Neural crest cell (in vitro differentiated cells): ENCODE results near the gene BTN2A1. TPM values are rescaled to one million over a fixed set of nuclear protein-coding genes. Genes with fewer than 3 reads are reported as not detected.

ENCODE experiments used
- DNase-seq: peaks from one replicate; pipeline ENCODE4 v3.0.0; 2021; ENCODE audit warnings: low read depth, mixed read lengths, low spot score
- H3K27ac Mint-ChIP-seq: one replicate; pipeline ENCODE4 v1.8.0; 2021; ENCODE audit warnings: mild to moderate bottlenecking, mixed read lengths; ENCODE audit not compliant: unreplicated experiment
- H3K27me3 Mint-ChIP-seq: 2 replicates; pipeline ENCODE4 v1.8.0; 2021; ENCODE audit warnings: low read depth, mild to moderate bottlenecking, mixed read lengths
- H3K36me3 Mint-ChIP-seq: 2 replicates; pipeline ENCODE4 v1.8.0; 2021; ENCODE audit warnings: low read depth, mild to moderate bottlenecking, mixed read lengths
- H3K4me1 Mint-ChIP-seq: 2 replicates; pipeline ENCODE4 v1.8.0; 2021; ENCODE audit warnings: mixed read lengths
- H3K4me3 Mint-ChIP-seq: one replicate; pipeline ENCODE4 v1.8.0; 2021; ENCODE audit warnings: mild to moderate bottlenecking, mixed read lengths
- H3K9me3 Mint-ChIP-seq: 2 replicates; pipeline ENCODE4 v1.8.0; 2021; ENCODE audit warnings: mixed read lengths
- total RNA-seq: library from RNA; stranded (reverse); gene quantifications from 2 replicates; pipeline ENCODE4 v1.2.1, GENCODE V29; 2021
- TF ChIP-seq, protein P1 (sequence below): fragments of 200-600 bp; sonication (generic); conservative IDR thresholded peaks from 2 replicates; pipeline ENCODE4 v1.5.0; 2021; ENCODE audit warnings: antibody characterized with exemption, mild to moderate bottlenecking

BTN2A1 gene
- total RNA-seq, 1 donor from 2014 or later: 25.2 TPM

GRCh38 chr6:26489996-26490964 lies 32.5 kb downstream of the BTN2A1 start:
- no peaks in the 10 kb centered on the region for H3K36me3 Mint-ChIP-seq
- no peak overlapping the region for H3K4me3 Mint-ChIP-seq
- H3K9me3 Mint-ChIP-seq: peaks cover 6% of the 10 kb centered on the region
- TF ChIP-seq, protein P1, sequence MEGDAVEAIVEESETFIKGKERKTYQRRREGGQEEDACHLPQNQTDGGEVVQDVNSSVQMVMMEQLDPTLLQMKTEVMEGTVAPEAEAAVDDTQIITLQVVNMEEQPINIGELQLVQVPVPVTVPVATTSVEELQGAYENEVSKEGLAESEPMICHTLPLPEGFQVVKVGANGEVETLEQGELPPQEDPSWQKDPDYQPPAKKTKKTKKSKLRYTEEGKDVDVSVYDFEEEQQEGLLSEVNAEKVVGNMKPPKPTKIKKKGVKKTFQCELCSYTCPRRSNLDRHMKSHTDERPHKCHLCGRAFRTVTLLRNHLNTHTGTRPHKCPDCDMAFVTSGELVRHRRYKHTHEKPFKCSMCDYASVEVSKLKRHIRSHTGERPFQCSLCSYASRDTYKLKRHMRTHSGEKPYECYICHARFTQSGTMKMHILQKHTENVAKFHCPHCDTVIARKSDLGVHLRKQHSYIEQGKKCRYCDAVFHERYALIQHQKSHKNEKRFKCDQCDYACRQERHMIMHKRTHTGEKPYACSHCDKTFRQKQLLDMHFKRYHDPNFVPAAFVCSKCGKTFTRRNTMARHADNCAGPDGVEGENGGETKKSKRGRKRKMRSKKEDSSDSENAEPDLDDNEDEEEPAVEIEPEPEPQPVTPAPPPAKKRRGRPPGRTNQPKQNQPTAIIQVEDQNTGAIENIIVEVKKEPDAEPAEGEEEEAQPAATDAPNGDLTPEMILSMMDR: no peak
- H3K27me3 Mint-ChIP-seq: peaks cover 1% of the 10 kb centered on the region
- no peak overlapping the region for H3K27ac Mint-ChIP-seq
- DNase-seq: no peak
- H3K4me1 Mint-ChIP-seq: peaks cover 3% of the 10 kb centered on the region

DNA sequence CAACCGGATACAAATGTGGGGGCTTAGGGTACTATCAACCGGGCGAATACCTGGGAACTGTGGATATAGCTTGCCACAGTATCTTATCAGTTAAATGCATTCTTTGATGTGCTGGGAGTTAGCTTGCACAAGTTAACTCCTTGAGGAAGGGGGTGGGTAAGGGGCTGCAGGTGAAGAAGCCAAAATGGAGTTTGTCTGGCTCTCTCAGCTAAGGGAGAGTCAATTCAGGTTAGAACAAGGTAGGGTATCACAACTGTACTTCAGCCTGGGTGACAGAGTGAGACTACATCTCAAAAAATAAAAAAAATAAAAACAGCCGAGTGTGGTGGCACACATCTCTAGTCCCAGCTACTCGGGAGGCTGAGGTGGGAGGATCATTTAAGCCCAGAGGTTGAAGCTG lies 33.8 kb downstream of the BTN2A1 start:
- peaks cover 6% of the 10 kb centered on the region for H3K9me3 Mint-ChIP-seq
- DNase-seq: no peak
- H3K27me3 Mint-ChIP-seq: peaks cover 4% of the 10 kb centered on the region
- H3K4me1 Mint-ChIP-seq: peaks cover 3% of the 10 kb centered on the region
- H3K27ac Mint-ChIP-seq: no peak overlapping the region
- no peak overlapping the region for H3K4me3 Mint-ChIP-seq
- H3K36me3 Mint-ChIP-seq: no peaks in the 10 kb centered on the region
- TF ChIP-seq, protein P1: no peak

DNA sequence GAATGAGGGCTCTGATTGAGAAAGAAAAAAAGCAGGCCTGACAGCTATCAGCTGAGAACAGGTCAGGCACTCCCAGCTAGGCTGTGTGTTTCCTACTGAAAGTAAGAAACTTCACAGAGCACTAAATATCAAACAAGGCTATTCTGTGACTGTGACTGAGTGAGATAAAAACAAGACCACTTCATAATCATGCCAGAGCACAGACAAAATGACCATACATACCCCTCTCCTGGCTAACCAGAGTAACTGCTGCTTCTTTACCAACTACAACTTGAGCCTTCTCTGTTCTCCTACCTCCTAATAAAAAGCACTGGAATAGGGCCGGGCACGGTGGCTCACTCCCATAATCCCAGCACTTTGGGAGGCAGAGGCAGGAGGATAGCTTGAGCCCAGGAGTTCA lies 35.5 kb downstream of the BTN2A1 start:
- Mint-ChIP-seq H3K36me3 (no peaks in the 10 kb centered on the region), H3K9me3 (no peaks in the 10 kb centered on the region), H3K4me1 (peaks cover 3% of the 10 kb centered on the region), H3K27me3 (peaks cover 10% of the 10 kb centered on the region), H3K4me3 (no peak overlapping the region), H3K27ac (no peak overlapping the region)
- DNase-seq: no peak
- TF ChIP-seq, protein P1: peak; percentile 46

GRCh38 chr6:26494117-26494516 lies 36.4 kb downstream of the BTN2A1 start:
- no peak for DNase-seq
- H3K27me3 Mint-ChIP-seq: peaks cover 10% of the 10 kb centered on the region
- TF ChIP-seq, protein P1: no peak
- H3K27ac Mint-ChIP-seq: no peak overlapping the region
- no peaks in the 10 kb centered on the region for H3K9me3 Mint-ChIP-seq
- H3K4me1 Mint-ChIP-seq: peaks cover 3% of the 10 kb centered on the region
- no peak overlapping the region for H3K4me3 Mint-ChIP-seq
- H3K36me3 Mint-ChIP-seq: no peaks in the 10 kb centered on the region

DNA sequence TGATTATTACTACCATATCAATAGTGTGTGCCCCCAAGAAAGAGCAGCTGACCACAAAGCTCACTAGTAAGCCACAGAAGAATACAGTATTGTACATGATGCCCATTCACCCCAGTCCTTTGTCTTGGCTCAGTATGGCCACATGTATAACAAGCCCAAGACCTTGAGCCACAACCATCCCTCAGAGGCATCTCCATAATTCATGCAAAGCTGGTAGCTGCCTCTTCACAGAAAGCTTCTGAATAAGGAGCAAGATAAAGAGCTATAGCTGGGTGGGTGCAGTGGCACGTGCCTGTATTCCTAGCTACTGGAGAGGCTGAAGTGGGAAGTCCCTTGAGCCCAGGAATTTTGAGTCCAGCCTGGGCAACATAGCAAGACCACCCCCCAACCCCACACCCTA lies 37.5 kb downstream of the BTN2A1 start:
- peaks cover 18% of the 10 kb centered on the region for H3K27me3 Mint-ChIP-seq

More for the DNA sequence above, 37.5 kb downstream of the BTN2A1 start:
- TF ChIP-seq, protein P1: no peak
- no peak overlapping the region for H3K4me3 Mint-ChIP-seq
- no peak for DNase-seq
- H3K4me1 Mint-ChIP-seq: peaks cover 3% of the 10 kb centered on the region
- no peak overlapping the region for H3K27ac Mint-ChIP-seq
- H3K9me3 Mint-ChIP-seq: no peaks in the 10 kb centered on the region
- H3K36me3 Mint-ChIP-seq: no peaks in the 10 kb centered on the region
